Measurements from ENCODE around the gene DUSP6. TPM values are rescaled to one million over a fixed set of nuclear protein-coding genes. Genes with fewer than 3 reads are reported as not detected.

Gene DUSP6, protein sequence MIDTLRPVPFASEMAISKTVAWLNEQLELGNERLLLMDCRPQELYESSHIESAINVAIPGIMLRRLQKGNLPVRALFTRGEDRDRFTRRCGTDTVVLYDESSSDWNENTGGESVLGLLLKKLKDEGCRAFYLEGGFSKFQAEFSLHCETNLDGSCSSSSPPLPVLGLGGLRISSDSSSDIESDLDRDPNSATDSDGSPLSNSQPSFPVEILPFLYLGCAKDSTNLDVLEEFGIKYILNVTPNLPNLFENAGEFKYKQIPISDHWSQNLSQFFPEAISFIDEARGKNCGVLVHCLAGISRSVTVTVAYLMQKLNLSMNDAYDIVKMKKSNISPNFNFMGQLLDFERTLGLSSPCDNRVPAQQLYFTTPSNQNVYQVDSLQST
- 10 to 100 TPM in 1 of 5 donors, 1 to 10 TPM in 4; 2.7 to 13.7 (median 3.1) TPM for total RNA-seq
- total RNA-seq (2013), result 11.2 TPM
- total RNA-seq, result 0.27 to 207 (median 23.5) reads per million in 29 experiments

DNA sequence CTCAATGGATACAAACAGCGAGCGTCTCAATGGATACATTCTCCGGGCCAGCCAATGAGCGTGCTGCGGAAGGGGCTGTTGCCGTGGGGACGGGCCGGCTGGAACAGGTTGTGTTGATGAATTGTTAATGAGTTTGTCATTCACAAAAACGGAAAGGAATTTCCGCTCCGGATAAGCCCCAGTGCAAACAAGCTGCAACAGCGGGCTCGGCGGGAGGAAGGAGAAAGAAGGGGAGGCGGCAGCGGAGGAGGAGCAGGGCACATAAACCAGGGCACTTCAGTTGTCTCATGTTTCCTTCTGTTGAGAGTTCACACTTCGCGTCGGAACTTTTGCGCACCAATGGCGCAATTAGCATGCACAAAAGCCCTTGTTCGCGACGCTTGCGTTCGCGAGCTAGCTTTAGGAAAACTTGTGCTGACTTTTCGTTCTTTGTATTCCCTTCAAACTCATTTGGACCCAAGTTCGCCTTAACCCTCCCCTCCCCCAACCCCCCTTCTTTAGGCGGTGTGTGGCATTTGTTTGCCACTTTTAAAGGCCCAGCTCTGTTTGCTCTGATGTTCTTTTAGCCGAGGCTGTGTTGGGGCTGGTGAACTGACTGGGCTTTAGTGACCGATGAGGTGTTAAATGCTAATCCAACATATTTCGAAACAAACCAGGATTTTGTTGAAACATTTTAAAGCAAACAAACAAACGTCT, at the start of gene DUSP6:
TSS of gene DUSP6 (minus strand) at position 10 of the 696 bp plus-strand sequence. CDS start 462 bp downstream, outside the sequence.
- H3K4me3 ChIP-seq (ENCODE audit: control insufficient read depth in 1 of 2, extremely low read depth in 1 of 2, low read length in 1 of 2), result peak within 1 kb of the TSS; percentile 67 to 77
- peak; percentile 64 to 86 (median 75) for DNase-seq
- POLR2A ChIA-PET, result interaction anchor here in 1 of 2 donors (0.6 to 0.7 kb wide), 3 partner anchors 130 to 240 kb away, joined by 3 to 5 read pairs (median 3); no protein-coding TSS in a partner anchor
- peaks cover 13 to 46% of the 10 kb centered on the region in 2 experiments for H3K4me1 ChIP-seq (ENCODE audit: control insufficient read depth in 1 of 2, extremely low read depth in 1 of 2, insufficient read depth in 2 of 2, low read length in 2 of 2)
- peak within 1 kb of the TSS; percentile 89 to 92 for H3K27ac Mint-ChIP-seq
- no peaks in the 10 kb centered on the region for H3K36me3 ChIP-seq (ENCODE audit: control insufficient read depth in 2 of 2, extremely low read depth in 1 of 2, insufficient read depth in 1 of 2, low read length in 1 of 2)
- peak; percentile 72 to 79 (median 75) for ATAC-seq (replicated peaks in 1 of 4)
- no peaks in the 10 kb centered on the region for H3K9me3 Mint-ChIP-seq
- no peaks in the 10 kb centered on the region for H3K27me3 ChIP-seq (replicated peaks in 1 of 2; ENCODE audit: control insufficient read depth in 2 of 2, extremely low read depth in 1 of 2, insufficient read depth in 2 of 2, low read length in 1 of 2)
- WGBS (ENCODE audit: insufficient coverage), result 1% methylated on average over 26 of the region's 34 CpGs
- H3K27ac ChIP-seq (ENCODE audit: low read length), result peak within 1 kb of the TSS; percentile 61
- peak within 1 kb of the TSS; percentile 84 to 88 (median 87) for H3K4me3 Mint-ChIP-seq
- no peaks in the 10 kb centered on the region for H3K36me3 Mint-ChIP-seq
- H3K4me1 Mint-ChIP-seq, result peaks cover 45 to 64% (median 45%) of the 10 kb centered on the region in 3 donors
- H3K27me3 Mint-ChIP-seq, result no peaks in the 10 kb centered on the region
- no peaks in the 10 kb centered on the region for H3K9me3 ChIP-seq
- CTCF ChIA-PET, result interaction anchor here in 1 of 2 donors (1.5 kb wide), 1 partner anchor 108 kb away, joined by 5 read pairs; no protein-coding TSS in a partner anchor

DNA sequence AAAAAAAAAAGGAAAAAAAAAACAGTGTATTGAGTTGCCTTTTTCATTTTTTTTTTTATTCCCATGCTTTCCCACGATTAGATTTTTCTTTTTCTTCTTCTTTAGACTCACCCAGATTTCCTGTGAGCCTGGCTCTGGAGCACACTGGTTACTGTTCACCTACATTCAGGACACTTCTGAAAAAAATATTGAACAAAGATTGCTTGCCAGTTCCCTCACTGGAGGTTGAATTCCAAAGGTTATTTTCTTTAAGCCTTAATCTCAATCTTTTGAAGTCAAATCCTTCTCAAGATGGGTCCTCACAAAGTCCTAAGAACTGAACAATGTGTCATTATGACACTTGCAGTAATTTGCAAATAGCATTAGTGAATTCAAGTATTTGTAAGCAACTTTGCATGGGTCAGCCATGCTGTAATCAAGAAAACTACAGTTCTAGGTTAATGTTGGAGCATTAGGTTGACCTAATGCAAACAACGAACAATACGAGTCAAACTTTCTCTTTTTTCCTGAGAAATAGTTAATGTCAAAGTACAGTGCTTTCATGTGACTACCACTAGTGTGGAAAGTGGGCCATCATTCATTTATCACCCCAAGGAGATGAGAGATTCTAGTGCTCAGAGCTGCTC, 49.2 kb upstream of the DUSP6 start:
- no peaks in the 10 kb centered on the region for H3K27me3 ChIP-seq (replicated peaks in 1 of 2; ENCODE audit: control insufficient read depth in 2 of 2, extremely low read depth in 1 of 2, insufficient read depth in 2 of 2, low read length in 1 of 2)
- Mint-ChIP-seq H3K4me3 (no peak overlapping the region), H3K27ac (peak overlapping the region in 1 of 2 donors; percentile 73), H3K4me1 (peaks cover 20 to 22% (median 21%) of the 10 kb centered on the region in 3 donors), H3K9me3 (no peaks in the 10 kb centered on the region), H3K36me3 (peaks cover 4% of the 10 kb centered on the region), H3K27me3 (no peaks in the 10 kb centered on the region)
- H3K27ac ChIP-seq (ENCODE audit: low read length), result no peak overlapping the region
- peaks cover 3 to 8% of the 10 kb centered on the region in 2 experiments for H3K4me1 ChIP-seq (ENCODE audit: control insufficient read depth in 1 of 2, extremely low read depth in 1 of 2, insufficient read depth in 2 of 2, low read length in 2 of 2)
- H3K4me3 ChIP-seq (ENCODE audit: control insufficient read depth in 1 of 2, extremely low read depth in 1 of 2, low read length in 1 of 2), result no peak overlapping the region
- ChIA-PET POLR2A (interaction anchor here in 1 of 2 donors (0.7 kb wide), 1 partner anchor 19 kb away, joined by 8 read pairs; no protein-coding TSS in a partner anchor), CTCF (no interaction called here)
- H3K9me3 ChIP-seq, result no peaks in the 10 kb centered on the region
- no peaks in the 10 kb centered on the region for H3K36me3 ChIP-seq (ENCODE audit: control insufficient read depth in 2 of 2, extremely low read depth in 1 of 2, insufficient read depth in 1 of 2, low read length in 1 of 2)
- DNase-seq (no peak), ATAC-seq (replicated peaks in 1 of 4) (no peak)
- whole genome bisulfite sequencing (ENCODE audit: insufficient coverage), result no CpG with 5 or more reads among the region's 3 CpGs

DNA sequence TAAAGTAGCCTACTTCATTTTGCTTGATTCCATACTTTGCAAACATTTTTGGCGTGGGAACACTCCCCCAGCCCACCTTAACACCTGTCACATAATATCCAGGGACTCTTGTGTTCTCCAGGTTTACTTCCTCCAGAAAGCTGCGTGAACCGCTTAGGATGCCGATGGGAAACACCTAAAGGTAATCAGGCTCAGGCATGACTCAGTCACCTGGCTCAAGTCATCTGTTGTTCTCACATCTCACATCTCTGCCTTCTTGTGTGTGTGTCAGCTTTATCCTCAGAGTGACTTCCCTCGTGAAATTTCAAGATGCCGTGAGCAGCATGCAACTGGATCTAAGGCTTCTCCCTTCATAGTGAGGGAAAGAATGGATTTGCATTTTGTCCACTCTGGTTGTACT, 48.1 kb upstream of the DUSP6 start:
- Histone ChIP-seq H3K4me3 (ENCODE audit: control insufficient read depth in 1 of 2, extremely low read depth in 1 of 2, low read length in 1 of 2) (no peak overlapping the region), H3K27ac (ENCODE audit: low read length) (no peak overlapping the region), H3K27me3 (replicated peaks in 1 of 2; ENCODE audit: control insufficient read depth in 2 of 2, extremely low read depth in 1 of 2, insufficient read depth in 2 of 2, low read length in 1 of 2) (no peaks in the 10 kb centered on the region), H3K4me1 (ENCODE audit: control insufficient read depth in 1 of 2, extremely low read depth in 1 of 2, insufficient read depth in 2 of 2, low read length in 2 of 2) (peaks cover 3 to 8% of the 10 kb centered on the region in 2 experiments), H3K36me3 (ENCODE audit: control insufficient read depth in 2 of 2, extremely low read depth in 1 of 2, insufficient read depth in 1 of 2, low read length in 1 of 2) (no peaks in the 10 kb centered on the region), H3K9me3 (no peaks in the 10 kb centered on the region)
- WGBS (ENCODE audit: insufficient coverage), result 100% methylated on average over 3 of the region's 6 CpGs
- CTCF ChIA-PET, result no interaction called here
- POLR2A ChIA-PET, result no interaction called here
- DNase-seq, result no peak
- Mint-ChIP-seq H3K9me3 (no peaks in the 10 kb centered on the region), H3K4me1 (peaks cover 20 to 23% (median 22%) of the 10 kb centered on the region in 3 donors), H3K36me3 (peaks cover 4% of the 10 kb centered on the region), H3K4me3 (no peak overlapping the region), H3K27me3 (no peaks in the 10 kb centered on the region), H3K27ac (no peak overlapping the region)
- no peak for ATAC-seq (replicated peaks in 1 of 4)

DNA sequence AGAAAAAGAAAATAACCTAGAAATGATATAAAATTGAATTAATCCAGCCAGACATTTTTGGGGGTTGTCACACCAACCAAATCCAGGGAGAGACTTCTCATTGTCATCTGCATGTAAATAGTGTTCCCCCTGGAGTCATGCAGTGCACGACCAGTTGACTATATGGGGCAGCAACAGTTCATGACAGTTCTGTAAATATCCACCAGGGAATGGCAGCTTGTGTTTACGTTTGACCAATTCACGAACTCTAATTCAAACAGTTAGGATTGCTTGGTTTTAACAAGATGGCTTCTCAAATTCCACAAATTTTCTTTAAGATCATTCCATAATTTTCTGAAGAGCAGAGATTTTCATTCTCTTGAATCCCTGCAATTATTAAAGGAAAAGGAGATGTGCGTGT, 43.4 kb upstream of the DUSP6 start:
- H3K4me3 Mint-ChIP-seq, result peak overlapping the region in 1 of 3 donors; percentile 8
- no peak overlapping the region for H3K27ac Mint-ChIP-seq
- POLR2A ChIA-PET, result no interaction called here

DNA sequence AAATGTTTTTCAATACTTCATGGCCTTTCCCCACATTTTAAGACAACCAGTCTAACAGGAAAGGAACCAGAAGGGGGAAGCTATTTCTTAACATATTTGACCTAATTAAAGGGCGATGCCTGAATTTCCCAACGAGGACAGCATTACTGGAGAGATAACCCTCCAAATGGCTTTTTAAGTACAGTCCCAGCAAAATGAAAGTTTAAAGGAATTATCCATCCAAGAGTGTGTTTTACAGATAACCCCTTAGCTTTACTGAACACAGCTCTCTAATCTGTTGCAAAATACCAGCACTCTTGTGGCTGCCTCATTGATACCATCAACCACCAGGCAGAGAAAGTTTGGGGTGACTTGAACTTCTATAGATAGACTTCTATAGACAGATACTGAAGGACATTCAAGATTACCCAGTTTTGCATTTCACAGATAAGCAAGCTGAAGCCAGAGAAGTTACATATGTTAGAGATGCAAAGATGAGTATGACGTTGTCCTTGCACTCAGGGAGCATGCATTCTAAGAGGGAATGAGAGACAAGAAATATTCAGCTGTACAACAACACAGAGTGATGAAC, 41.3 kb upstream of the DUSP6 start:
- ATAC-seq (replicated peaks in 1 of 4), result no peak
- 81% methylated on average over 2 of the region's 3 CpGs for whole genome bisulfite sequencing (ENCODE audit: insufficient coverage)

More for the DNA sequence above, 43.4 kb upstream of the DUSP6 start:
- DNase-seq, result no peak
- Histone ChIP-seq H3K9me3 (no peaks in the 10 kb centered on the region), H3K4me1 (ENCODE audit: control insufficient read depth in 1 of 2, extremely low read depth in 1 of 2, insufficient read depth in 2 of 2, low read length in 2 of 2) (peaks cover 3 to 8% of the 10 kb centered on the region in 2 experiments), H3K27ac (ENCODE audit: low read length) (no peak overlapping the region), H3K36me3 (ENCODE audit: control insufficient read depth in 2 of 2, extremely low read depth in 1 of 2, insufficient read depth in 1 of 2, low read length in 1 of 2) (no peaks in the 10 kb centered on the region), H3K27me3 (replicated peaks in 1 of 2; ENCODE audit: control insufficient read depth in 2 of 2, extremely low read depth in 1 of 2, insufficient read depth in 2 of 2, low read length in 1 of 2) (no peaks in the 10 kb centered on the region), H3K4me3 (ENCODE audit: control insufficient read depth in 1 of 2, extremely low read depth in 1 of 2, low read length in 1 of 2) (no peak overlapping the region)
- Mint-ChIP-seq H3K9me3 (no peaks in the 10 kb centered on the region), H3K27me3 (no peaks in the 10 kb centered on the region), H3K4me1 (peaks cover 24 to 26% (median 25%) of the 10 kb centered on the region in 3 donors), H3K36me3 (peaks cover 3% of the 10 kb centered on the region)
- no peak for ATAC-seq (replicated peaks in 1 of 4)
- CTCF ChIA-PET, result no interaction called here
- WGBS (ENCODE audit: insufficient coverage), result 94% methylated on average over 2 of the region's 4 CpGs

DNA sequence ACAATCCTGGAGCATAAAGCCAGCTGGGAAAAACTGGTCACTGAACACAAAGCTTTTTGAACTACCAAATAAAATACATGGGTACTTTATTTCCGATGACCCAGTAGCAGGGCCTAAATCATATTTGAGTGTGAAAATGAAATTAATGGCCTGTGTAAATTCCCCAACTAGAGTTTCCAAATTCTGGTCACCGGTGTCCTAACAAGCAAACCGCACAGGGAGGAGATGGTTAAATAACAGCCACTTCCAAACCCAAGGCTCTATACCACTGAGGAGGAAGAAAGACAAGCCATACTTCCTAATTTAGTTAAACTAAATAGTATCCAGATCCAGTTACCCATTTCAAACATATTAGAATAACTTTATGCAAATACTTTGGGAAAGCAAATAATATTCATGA, 40.1 kb upstream of the DUSP6 start:
- no peak overlapping the region for H3K4me3 Mint-ChIP-seq
- POLR2A ChIA-PET, result no interaction called here
- no peak for ATAC-seq (replicated peaks in 1 of 4)
- Histone ChIP-seq H3K9me3 (no peaks in the 10 kb centered on the region), H3K27ac (ENCODE audit: low read length) (no peak overlapping the region), H3K36me3 (ENCODE audit: control insufficient read depth in 2 of 2, extremely low read depth in 1 of 2, insufficient read depth in 1 of 2, low read length in 1 of 2) (no peaks in the 10 kb centered on the region), H3K27me3 (replicated peaks in 1 of 2; ENCODE audit: control insufficient read depth in 2 of 2, extremely low read depth in 1 of 2, insufficient read depth in 2 of 2, low read length in 1 of 2) (no peaks in the 10 kb centered on the region), H3K4me1 (ENCODE audit: control insufficient read depth in 1 of 2, extremely low read depth in 1 of 2, insufficient read depth in 2 of 2, low read length in 2 of 2) (peaks cover 3 to 4% of the 10 kb centered on the region in 2 experiments), H3K4me3 (ENCODE audit: control insufficient read depth in 1 of 2, extremely low read depth in 1 of 2, low read length in 1 of 2) (no peak overlapping the region)
- whole genome bisulfite sequencing (ENCODE audit: insufficient coverage), result 80% methylated on average over 1 of the region's 3 CpGs
- no peak for DNase-seq
- no peak overlapping the region for H3K27ac Mint-ChIP-seq
- H3K27me3 Mint-ChIP-seq, result no peaks in the 10 kb centered on the region
- peaks cover 3% of the 10 kb centered on the region for H3K36me3 Mint-ChIP-seq
- H3K4me1 Mint-ChIP-seq, result peaks cover 18 to 23% (median 19%) of the 10 kb centered on the region in 3 donors
- H3K9me3 Mint-ChIP-seq, result no peaks in the 10 kb centered on the region
- CTCF ChIA-PET, result no interaction called here

More for the DNA sequence above, 41.3 kb upstream of the DUSP6 start:
- Histone ChIP-seq H3K4me3 (ENCODE audit: control insufficient read depth in 1 of 2, extremely low read depth in 1 of 2, low read length in 1 of 2) (no peak overlapping the region), H3K4me1 (ENCODE audit: control insufficient read depth in 1 of 2, extremely low read depth in 1 of 2, insufficient read depth in 2 of 2, low read length in 2 of 2) (peaks cover 7 to 8% of the 10 kb centered on the region in 2 experiments), H3K27me3 (replicated peaks in 1 of 2; ENCODE audit: control insufficient read depth in 2 of 2, extremely low read depth in 1 of 2, insufficient read depth in 2 of 2, low read length in 1 of 2) (no peaks in the 10 kb centered on the region), H3K36me3 (ENCODE audit: control insufficient read depth in 2 of 2, extremely low read depth in 1 of 2, insufficient read depth in 1 of 2, low read length in 1 of 2) (no peaks in the 10 kb centered on the region), H3K9me3 (no peaks in the 10 kb centered on the region), H3K27ac (ENCODE audit: low read length) (no peak overlapping the region)
- Mint-ChIP-seq H3K4me1 (peaks cover 31 to 33% (median 31%) of the 10 kb centered on the region in 3 donors), H3K9me3 (no peaks in the 10 kb centered on the region), H3K27ac (no peak overlapping the region), H3K4me3 (no peak overlapping the region), H3K27me3 (no peaks in the 10 kb centered on the region), H3K36me3 (peaks cover 3% of the 10 kb centered on the region)
- DNase-seq, result no peak
- POLR2A ChIA-PET, result no interaction called here
- CTCF ChIA-PET, result no interaction called here

All from T-cell (primary cell).